ENCODE measurements around the gene RPL37.
A peak's percentile ranks its signal among the peaks of the same experiment; 100 is the strongest.
"Not testable (repeated sequence)": the region's sequence is repeated elsewhere in the genome, so short reads cannot be mapped to it uniquely, and the experiment has no call there.

Gene RPL37

DNA sequence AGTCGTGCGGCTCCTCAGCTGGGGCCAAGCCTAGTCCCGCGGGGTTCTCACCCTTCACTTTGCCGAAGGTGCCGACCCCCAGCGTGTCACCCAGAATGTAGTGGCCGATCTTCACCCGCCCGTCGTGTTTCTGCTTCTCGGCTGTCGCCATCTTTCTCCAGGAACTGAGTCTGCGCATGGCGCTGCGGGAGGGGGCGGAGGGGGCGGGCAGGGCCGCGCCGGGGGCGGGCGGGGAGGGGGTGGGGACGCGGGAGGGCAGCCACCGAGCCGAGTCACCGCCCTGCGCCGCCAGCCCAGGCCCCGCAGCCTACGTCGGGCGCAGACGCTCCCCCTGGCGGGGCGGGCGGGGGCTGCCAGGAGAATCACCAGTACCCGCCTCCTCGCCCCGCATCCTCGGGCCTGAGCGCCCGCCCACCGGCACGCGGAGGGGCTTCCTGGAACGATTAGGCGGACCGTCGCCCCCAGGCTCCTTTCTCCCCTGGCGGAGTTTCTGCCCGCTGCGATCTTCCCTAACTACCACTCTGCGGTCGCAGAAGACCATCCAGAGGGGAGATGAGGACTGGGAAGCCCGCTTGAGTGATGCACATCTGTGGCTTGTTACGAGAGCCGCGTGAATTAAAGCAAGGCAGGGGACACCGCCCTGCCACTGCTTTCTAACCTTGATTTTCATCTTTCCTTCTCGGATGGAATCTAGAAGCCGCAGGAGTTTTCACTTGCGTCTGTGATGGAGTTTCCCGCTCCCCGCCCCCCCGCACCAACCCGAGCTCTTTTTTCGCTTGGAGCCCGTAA, 36.8 kb downstream of the RPL37 start, which contains the start of gene PRKAA1:
PRKAA1 (minus strand) TSS at position 363 of the 789 bp plus-strand sequence; CDS start at position 178, 185 bp downstream.
- H3K4me3 Mint-ChIP-seq: peak within 1 kb of the TSS; percentile 83 to 89
- H3K27me3 Mint-ChIP-seq: no peaks in the 10 kb centered on the region
- no peaks in the 10 kb centered on the region for H3K9me3 Mint-ChIP-seq
- peak within 1 kb of the TSS; percentile 87 to 90 for H3K27ac Mint-ChIP-seq
- peaks cover 21 to 40% of the 10 kb centered on the region in 2 donors for H3K4me1 Mint-ChIP-seq (ENCODE audit: low read depth in 2 of 2)
- ATAC-seq (replicated peaks) (peak; percentile 89), DNase-seq (peak; percentile 89 to 92 (median 90))
- H3K36me3 Mint-ChIP-seq (ENCODE audit: insufficient read depth): peaks cover 14% of the 10 kb centered on the region

DNA sequence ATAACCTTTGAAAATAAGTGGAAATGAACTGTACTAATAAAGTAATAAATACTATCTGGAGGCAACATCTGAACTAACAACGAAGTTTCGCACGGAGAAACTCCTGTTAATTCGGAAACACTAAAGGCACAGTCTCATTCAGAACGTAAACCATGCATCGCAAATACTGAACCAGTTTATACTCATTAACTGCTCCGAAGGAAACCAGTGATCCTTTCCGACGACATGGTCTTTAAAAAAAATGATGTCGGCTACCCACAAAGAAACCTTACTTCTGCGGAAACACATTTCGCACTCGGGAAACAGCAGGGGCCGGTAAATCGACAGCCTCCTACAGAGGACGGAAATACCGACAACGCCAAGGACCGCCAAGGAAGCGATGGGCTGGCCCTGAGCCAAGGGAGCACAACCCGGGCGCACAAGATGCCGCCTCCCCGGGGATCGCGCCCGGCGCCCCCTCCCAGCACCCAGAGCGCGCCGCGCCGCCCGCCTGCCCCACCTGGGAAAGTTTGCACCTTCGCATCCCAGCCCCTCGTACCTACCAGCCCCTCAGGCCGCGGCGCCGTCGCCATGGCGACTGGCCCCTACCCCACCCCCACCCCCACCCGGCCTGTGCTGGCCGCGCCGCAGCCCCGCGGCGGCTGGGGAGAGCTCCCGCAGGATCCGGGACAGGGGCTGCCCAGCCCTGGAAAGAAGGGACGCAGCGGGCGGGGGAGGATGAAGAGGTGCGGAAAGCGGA, 37.6 kb downstream of the RPL37 start:
- Mint-ChIP-seq H3K4me1 (ENCODE audit: low read depth in 2 of 2) (peaks cover 21 to 40% of the 10 kb centered on the region in 2 donors), H3K36me3 (ENCODE audit: insufficient read depth) (peaks cover 14% of the 10 kb centered on the region), H3K27me3 (no peaks in the 10 kb centered on the region)

DNA sequence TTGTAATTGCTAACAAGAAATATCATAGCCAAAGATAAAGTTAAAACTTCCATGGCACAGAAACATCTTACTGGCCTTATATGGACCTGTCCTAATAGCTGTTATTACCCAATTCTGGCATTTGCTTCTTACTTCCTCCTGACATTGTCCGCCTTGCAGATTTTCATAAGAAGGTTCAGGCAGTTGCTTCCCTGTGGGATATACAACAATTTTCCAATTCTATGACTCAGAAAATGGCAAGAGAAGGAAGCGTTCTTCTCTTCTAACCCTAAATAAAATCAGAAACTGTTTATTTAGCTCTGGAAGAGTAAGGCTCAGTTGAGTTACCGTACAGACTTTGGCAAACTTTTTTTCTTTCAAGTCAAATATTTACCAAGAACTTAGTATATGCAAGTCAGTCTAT, 38.5 kb downstream of the RPL37 start:
- Mint-ChIP-seq H3K27me3 (no peaks in the 10 kb centered on the region), H3K4me3 (peak overlapping the region; percentile 83 to 89), H3K36me3 (ENCODE audit: insufficient read depth) (peaks cover 14% of the 10 kb centered on the region), H3K4me1 (ENCODE audit: low read depth in 2 of 2) (peaks cover 22 to 44% of the 10 kb centered on the region in 2 donors), H3K9me3 (no peaks in the 10 kb centered on the region), H3K27ac (peak overlapping the region in 1 of 2 donors; percentile 22)
- ATAC-seq (replicated peaks): no peak
- DNase-seq: no peak

More for the DNA sequence above, 37.6 kb downstream of the RPL37 start:
- peak; percentile 50 for ATAC-seq (replicated peaks)
- Mint-ChIP-seq H3K4me3 (peak overlapping the region; percentile 83 to 89), H3K27ac (peak overlapping the region; percentile 87 to 90), H3K9me3 (no peaks in the 10 kb centered on the region)
- peak; percentile 65 to 71 (median 70) for DNase-seq

DNA sequence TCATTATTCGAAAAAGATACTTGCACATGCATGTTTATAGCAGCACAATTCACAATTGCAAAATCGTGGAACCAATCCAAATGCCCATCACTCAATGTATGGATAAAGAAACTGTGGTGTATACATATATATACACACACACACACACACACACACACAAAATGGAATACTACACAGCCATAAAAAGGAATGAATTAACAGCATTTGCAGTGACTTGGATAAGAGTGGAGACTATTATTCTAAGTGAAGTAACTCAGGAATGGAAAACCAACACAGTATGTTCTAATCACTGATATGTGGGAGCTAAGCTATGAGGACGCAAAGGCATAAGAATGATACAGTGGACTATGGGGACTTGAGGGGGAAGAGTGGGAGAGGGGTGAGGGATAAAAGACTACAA, 40.1 kb downstream of the RPL37 start:
- not testable (repeated sequence) for H3K27me3 Mint-ChIP-seq

DNA sequence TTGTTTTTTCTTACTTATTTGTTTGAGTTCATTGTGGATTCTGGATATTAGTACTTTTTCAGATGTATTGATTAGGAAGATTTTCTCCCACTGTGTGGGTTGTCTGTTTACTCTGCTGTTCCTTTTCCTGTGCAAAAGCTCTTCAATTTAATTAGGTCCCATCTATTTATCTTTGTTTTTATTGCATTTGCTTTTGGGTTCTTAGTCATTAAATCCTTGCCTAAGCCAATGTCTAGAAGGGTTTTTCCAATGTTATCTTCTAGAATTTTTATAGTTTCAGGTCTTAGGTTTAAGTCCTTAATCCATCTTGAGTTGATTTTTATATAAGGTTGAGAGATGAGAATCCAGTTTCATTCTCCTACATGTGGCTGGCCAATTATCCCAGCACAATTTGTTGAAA, 40.7 kb downstream of the RPL37 start:
- DNase-seq; H3K9me3 Mint-ChIP-seq; H3K27me3 Mint-ChIP-seq; ATAC-seq (replicated peaks); H3K27ac Mint-ChIP-seq: not testable (repeated sequence)
- peaks cover 35 to 59% of the 10 kb centered on the region in 2 donors for H3K4me1 Mint-ChIP-seq (ENCODE audit: low read depth in 2 of 2)
- peak overlapping the region in 1 of 2 donors; percentile 23 for H3K4me3 Mint-ChIP-seq
- H3K36me3 Mint-ChIP-seq (ENCODE audit: insufficient read depth): peaks cover 14% of the 10 kb centered on the region

More for the DNA sequence above, 40.1 kb downstream of the RPL37 start:
- H3K4me3 Mint-ChIP-seq; H3K27ac Mint-ChIP-seq; H3K9me3 Mint-ChIP-seq; ATAC-seq (replicated peaks); DNase-seq: not testable (repeated sequence)
- Mint-ChIP-seq H3K4me1 (ENCODE audit: low read depth in 2 of 2) (peaks cover 33 to 57% of the 10 kb centered on the region in 2 donors), H3K36me3 (ENCODE audit: insufficient read depth) (peaks cover 14% of the 10 kb centered on the region)

DNA sequence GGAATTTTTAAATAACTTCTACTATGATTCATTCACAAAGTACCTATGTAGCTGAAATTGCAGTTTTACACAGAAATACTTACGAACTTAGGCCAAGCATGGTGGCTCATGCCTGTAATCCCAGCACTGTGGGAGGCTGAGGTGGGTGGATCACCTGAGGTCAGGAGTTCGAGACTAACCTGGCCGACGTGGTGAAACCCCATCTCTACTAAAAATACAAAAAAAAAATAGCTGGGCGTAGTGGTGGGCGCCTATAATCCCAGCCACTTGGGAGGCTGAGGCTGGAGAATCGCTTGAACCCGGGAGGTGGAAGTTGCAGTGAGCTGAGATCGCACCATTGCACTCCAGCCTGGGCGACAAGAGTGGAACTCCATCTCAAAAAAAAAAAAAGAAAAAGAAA, 42.3 kb downstream of the RPL37 start:
- not testable (repeated sequence) for H3K27me3 Mint-ChIP-seq; ATAC-seq (replicated peaks); DNase-seq; H3K27ac Mint-ChIP-seq; H3K9me3 Mint-ChIP-seq; H3K36me3 Mint-ChIP-seq (ENCODE audit: insufficient read depth)
- Mint-ChIP-seq H3K4me1 (ENCODE audit: low read depth in 2 of 2) (peaks cover 43 to 70% of the 10 kb centered on the region in 2 donors), H3K4me3 (peak overlapping the region in 1 of 2 donors; percentile 8)

DNA sequence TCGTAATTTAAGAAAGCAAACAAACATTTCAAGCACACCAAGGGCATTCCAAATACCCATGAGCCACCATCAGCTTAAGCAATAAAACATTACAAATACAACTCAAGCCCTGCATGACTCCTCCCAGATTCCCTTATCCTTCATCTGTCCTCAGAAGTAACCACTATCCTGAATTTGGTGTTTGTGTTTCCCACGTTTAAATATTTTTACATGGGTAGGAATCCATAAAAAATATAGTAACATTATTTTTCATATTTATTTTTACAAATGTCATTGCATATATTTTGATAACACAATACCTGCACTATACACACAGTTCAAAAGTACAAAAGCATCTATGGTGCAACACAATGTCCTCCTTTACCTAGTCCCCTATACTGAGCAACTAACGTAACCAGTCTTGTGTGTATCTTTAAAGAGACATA, 43.3 kb downstream of the RPL37 start:
- peaks cover 43 to 72% of the 10 kb centered on the region in 2 donors for H3K4me1 Mint-ChIP-seq (ENCODE audit: low read depth in 2 of 2)
- no peak overlapping the region for H3K4me3 Mint-ChIP-seq
- no peaks in the 10 kb centered on the region for H3K9me3 Mint-ChIP-seq
- ATAC-seq (replicated peaks): no peak
- no peak overlapping the region for H3K27ac Mint-ChIP-seq
- H3K27me3 Mint-ChIP-seq: no peaks in the 10 kb centered on the region
- H3K36me3 Mint-ChIP-seq (ENCODE audit: insufficient read depth): peaks cover 4% of the 10 kb centered on the region
- no peak for DNase-seq

DNA sequence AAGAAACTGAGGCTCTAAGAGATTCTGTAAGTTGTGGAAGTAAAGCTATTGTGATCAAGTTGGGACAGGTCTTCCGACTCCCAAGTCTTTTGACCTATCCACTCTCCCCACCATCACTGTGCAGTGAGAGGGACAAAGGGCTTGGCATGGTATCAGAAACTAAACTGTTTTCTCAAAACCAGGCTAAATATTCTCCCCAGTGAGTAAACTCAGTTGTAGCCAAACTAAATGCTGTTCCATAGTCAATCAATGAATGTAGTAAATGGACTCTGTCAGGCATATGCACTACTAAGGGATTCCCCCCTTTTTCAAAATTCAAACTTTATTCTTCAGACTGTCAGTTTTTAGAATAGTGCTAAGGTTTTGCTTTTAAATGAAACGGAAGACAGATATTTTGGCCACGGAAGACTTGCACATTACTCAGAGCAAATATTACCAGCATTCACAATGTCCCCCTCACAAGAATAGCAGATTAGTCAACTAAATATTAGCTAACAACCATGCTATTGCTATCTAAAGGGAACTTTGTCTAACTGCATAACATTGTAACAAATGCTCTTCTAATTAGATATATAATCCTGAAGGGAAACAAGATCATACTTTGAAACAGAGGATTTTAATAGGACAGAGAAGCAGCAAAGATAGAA, 44.0 kb downstream of the RPL37 start:
- no peaks in the 10 kb centered on the region for H3K27me3 Mint-ChIP-seq
- no peak for ATAC-seq (replicated peaks)
- H3K9me3 Mint-ChIP-seq: no peaks in the 10 kb centered on the region
- H3K4me3 Mint-ChIP-seq: no peak overlapping the region
- H3K27ac Mint-ChIP-seq: peak overlapping the region; percentile 8 to 41
- no peak for DNase-seq
- peaks cover 43 to 67% of the 10 kb centered on the region in 2 donors for H3K4me1 Mint-ChIP-seq (ENCODE audit: low read depth in 2 of 2)
- H3K36me3 Mint-ChIP-seq (ENCODE audit: insufficient read depth): peaks cover 6% of the 10 kb centered on the region

DNA sequence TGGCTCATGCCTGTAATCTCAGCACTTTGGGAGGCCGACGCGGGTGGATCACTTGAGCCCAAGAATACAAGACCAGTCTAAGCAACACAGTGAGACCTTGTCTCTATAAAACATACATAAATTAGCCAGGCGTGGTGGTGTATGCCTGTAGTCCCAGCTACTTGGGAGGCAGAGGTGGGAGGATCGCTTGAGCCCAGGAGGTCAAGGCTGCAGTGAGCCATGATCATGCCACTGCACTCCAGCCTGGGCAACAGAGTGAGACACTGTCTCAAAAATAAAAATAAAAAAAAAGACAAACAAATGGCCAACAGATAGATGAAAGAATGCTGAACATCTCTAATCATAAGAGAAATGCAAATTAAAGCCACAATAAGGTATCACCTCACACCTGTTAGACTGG, 46.1 kb downstream of the RPL37 start:
- not testable (repeated sequence) for H3K27me3 Mint-ChIP-seq; ATAC-seq (replicated peaks); H3K9me3 Mint-ChIP-seq; DNase-seq
- Mint-ChIP-seq H3K27ac (peak overlapping the region; percentile 6 to 39), H3K4me3 (peak overlapping the region in 1 of 2 donors; percentile 45), H3K4me1 (ENCODE audit: low read depth in 2 of 2) (peaks cover 44 to 66% of the 10 kb centered on the region in 2 donors), H3K36me3 (ENCODE audit: insufficient read depth) (peaks cover 11% of the 10 kb centered on the region)

DNA sequence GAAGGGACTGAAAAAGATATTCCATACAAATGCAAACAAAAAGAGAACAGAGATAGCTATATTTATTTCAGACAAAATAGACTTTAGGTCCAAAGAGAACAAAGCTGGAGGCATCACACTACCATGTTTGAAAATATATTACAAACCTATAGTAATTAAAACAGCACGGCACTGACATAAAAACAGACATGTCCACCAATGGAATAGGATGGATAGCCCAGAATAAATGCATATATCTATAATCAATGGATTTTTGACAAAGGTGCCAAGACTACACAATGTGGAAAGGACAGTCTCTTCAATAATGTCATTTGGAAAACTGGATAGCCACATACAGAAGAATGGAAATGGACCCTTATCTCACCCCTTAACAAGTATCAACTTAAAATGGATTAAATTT, 47.0 kb downstream of the RPL37 start:
- ATAC-seq (replicated peaks): no peak
- Mint-ChIP-seq H3K27ac (no peak overlapping the region), H3K9me3 (no peaks in the 10 kb centered on the region), H3K36me3 (ENCODE audit: insufficient read depth) (peaks cover 12% of the 10 kb centered on the region), H3K27me3 (no peaks in the 10 kb centered on the region), H3K4me1 (ENCODE audit: low read depth in 2 of 2) (peaks cover 38 to 66% of the 10 kb centered on the region in 2 donors), H3K4me3 (peak overlapping the region in 1 of 2 donors; percentile 9)
- DNase-seq: no peak

DNA sequence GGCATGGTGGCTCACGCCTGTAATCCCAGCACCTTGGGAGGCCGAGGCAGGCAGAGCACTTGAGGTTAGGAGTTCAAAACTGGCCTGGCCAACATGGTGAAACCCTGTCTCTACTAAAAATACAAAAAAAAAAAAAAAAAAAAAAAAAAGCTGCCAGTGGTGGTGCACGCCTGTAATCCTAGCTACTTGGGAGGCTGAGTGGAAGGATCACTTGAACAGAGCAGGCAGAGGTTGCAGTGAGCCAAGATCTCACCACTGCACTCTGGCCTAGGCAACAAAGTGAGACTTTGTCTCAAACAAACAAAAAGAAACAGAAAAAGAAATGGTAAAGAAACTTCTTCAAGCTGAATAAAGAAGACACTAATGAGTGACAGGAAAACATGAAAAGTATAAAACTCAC, 48.4 kb downstream of the RPL37 start:
- not testable (repeated sequence) for H3K4me3 Mint-ChIP-seq

DNA sequence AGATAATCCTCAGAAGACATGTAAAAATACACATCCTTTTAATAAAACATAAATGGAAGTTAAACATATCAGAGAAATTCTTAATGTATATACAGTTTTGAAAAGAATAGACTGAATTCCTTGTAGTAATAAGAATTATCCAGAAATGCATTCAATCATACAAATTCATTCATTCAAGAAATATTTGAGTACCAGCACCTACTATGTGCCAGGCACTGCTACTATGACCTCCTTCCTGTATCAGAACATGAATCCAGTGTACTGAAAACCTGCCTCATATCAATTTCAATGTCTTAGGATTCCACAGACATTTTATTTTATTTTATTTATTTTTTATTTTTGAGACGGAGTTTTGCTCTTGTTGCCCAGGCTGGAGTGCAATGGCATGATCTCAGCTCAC, 50.1 kb downstream of the RPL37 start:
- H3K4me3 Mint-ChIP-seq: no peak overlapping the region
- DNase-seq (no peak), ATAC-seq (replicated peaks) (no peak)
- peaks cover 42 to 73% of the 10 kb centered on the region in 2 donors for H3K4me1 Mint-ChIP-seq (ENCODE audit: low read depth in 2 of 2)
- H3K36me3 Mint-ChIP-seq (ENCODE audit: insufficient read depth): peaks cover 15% of the 10 kb centered on the region
- H3K27ac Mint-ChIP-seq: peak overlapping the region in 1 of 2 donors; percentile 13
- H3K9me3 Mint-ChIP-seq: no peaks in the 10 kb centered on the region
- H3K27me3 Mint-ChIP-seq: no peaks in the 10 kb centered on the region

More for the DNA sequence above, 48.4 kb downstream of the RPL37 start:
- H3K27me3 Mint-ChIP-seq; H3K27ac Mint-ChIP-seq; DNase-seq; ATAC-seq (replicated peaks); H3K9me3 Mint-ChIP-seq: not testable (repeated sequence)
- Mint-ChIP-seq H3K4me1 (ENCODE audit: low read depth in 2 of 2) (peaks cover 45 to 72% of the 10 kb centered on the region in 2 donors), H3K36me3 (ENCODE audit: insufficient read depth) (peaks cover 15% of the 10 kb centered on the region)

DNA sequence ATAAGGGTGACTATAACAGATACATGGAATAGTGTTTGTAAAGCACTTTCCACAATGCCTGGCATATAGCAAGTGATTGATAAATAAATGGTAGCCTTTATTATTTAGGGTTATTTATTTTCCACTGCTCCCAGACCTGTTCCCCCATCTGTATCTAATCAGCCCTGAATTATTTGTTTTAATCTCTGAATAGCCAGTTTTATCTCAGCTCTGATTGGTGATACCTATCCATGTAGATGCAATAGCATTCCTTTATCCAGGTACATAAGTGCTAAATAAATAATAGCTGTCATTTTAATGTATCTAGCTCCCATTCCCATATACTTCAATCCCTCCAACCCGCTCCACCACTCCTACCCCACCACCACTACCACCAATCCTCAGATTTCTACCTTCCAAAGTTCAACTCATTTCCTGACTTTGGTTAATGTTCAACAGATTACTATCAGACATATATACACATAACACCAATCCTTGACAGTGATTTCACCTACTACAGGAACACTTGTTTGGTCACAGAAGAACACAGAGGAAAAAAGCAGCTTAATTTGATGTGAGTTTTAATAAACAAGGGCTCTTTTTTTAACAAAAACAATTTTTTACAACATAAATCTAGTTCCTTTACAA, 50.9 kb downstream of the RPL37 start:
- no peak for ATAC-seq (replicated peaks)
- peaks cover 41 to 70% of the 10 kb centered on the region in 2 donors for H3K4me1 Mint-ChIP-seq (ENCODE audit: low read depth in 2 of 2)
- H3K9me3 Mint-ChIP-seq: no peaks in the 10 kb centered on the region
- peak overlapping the region in 1 of 2 donors; percentile 6 for H3K27ac Mint-ChIP-seq
- no peaks in the 10 kb centered on the region for H3K27me3 Mint-ChIP-seq
- peaks cover 16% of the 10 kb centered on the region for H3K36me3 Mint-ChIP-seq (ENCODE audit: insufficient read depth)
- no peak overlapping the region for H3K4me3 Mint-ChIP-seq
- no peak for DNase-seq
